GM23338 (cell line): ENCODE measurements around the gene TENT4A. TPM values are rescaled to one million over a fixed set of nuclear protein-coding genes. Genes with fewer than 3 reads are reported as not detected.

ENCODE experiments used
- ATAC-seq: fragments of 200-7000 bp; cut with Tn5 transposase; 3 replicates; pipeline ENCODE4 v1.9.1; 2020
- DNase-seq: peaks from one replicate; pipeline ENCODE4 v3.0.0-alpha.2; 2015; ENCODE audit warnings: low spot score
- H2AFZ ChIP-seq: fragments of 200-600 bp; sonication (generic); 2 replicates; pipeline ENCODE4 v1.8.0; 2016; ENCODE audit warnings: antibody characterized with exemption, mild to moderate bottlenecking, moderate library complexity
- H3F3A ChIP-seq: fragments of 200-600 bp; sonication (generic); replicated peaks from 2 replicates; pipeline ENCODE4 v1.8.0; 2017; ENCODE audit warnings: antibody characterized with exemption, mixed run types, low read depth
- H3K27ac ChIP-seq: fragments of 200-600 bp; sonication (generic); 2 replicates; pipeline ENCODE4 v1.6.1; 2016; ENCODE audit warnings: low read depth
- H3K27me3 ChIP-seq: fragments of 200-600 bp; sonication (generic); 2 replicates; pipeline ENCODE4 v1.8.0; 2016; ENCODE audit warnings: mild to moderate bottlenecking, mixed run types, moderate library complexity; ENCODE audit not compliant: insufficient read depth
- H3K36me3 ChIP-seq: fragments of 200-600 bp; sonication (generic); 2 replicates; pipeline ENCODE4 v1.8.0; 2016; ENCODE audit warnings: mild to moderate bottlenecking; ENCODE audit not compliant: insufficient read depth
- H3K4me1 ChIP-seq: fragments of 200-600 bp; sonication (generic); 2 replicates; pipeline ENCODE4 v1.8.0; 2016; ENCODE audit warnings: mild to moderate bottlenecking, moderate library complexity; ENCODE audit not compliant: insufficient read depth
- H3K4me2 ChIP-seq: fragments of 200-600 bp; sonication (generic); 2 replicates; pipeline ENCODE4 v1.7.1; 2017; ENCODE audit warnings: mixed run types
- H3K4me3 ChIP-seq: fragments of 200-600 bp; sonication (generic); 2 replicates; pipeline ENCODE4 v1.6.1; 2016; ENCODE audit warnings: mixed run types
- H3K79me2 ChIP-seq: fragments of 200-600 bp; sonication (generic); replicated peaks from 2 replicates; pipeline ENCODE4 v1.8.0; 2017; ENCODE audit warnings: mild to moderate bottlenecking; ENCODE audit not compliant: insufficient read depth
- H3K9me2 ChIP-seq: fragments of 200-600 bp; sonication (generic); 2 replicates; pipeline ENCODE4 v1.8.0; 2017; ENCODE audit not compliant: insufficient read depth
- H4K20me1 ChIP-seq: fragments of 200-600 bp; sonication (generic); replicated peaks from 2 replicates; pipeline ENCODE4 v1.8.0; 2017; ENCODE audit warnings: mild to moderate bottlenecking; ENCODE audit not compliant: insufficient read depth
- H3K27ac Mint-ChIP-seq: 2 replicates; pipeline ENCODE4 v1.8.0; 2020; ENCODE audit warnings: inconsistent platforms, mild to moderate bottlenecking, moderate library complexity, mixed read lengths
- H3K27me3 Mint-ChIP-seq: 3 replicates; pipeline ENCODE4 v1.8.0; 2022; ENCODE audit warnings: low read depth, mild to moderate bottlenecking, moderate library complexity, mixed read lengths, inconsistent platforms; ENCODE audit not compliant: insufficient read depth, poor library complexity
- H3K36me3 Mint-ChIP-seq: 3 replicates; pipeline ENCODE4 v1.8.0; 2021; ENCODE audit warnings: low read depth, mild to moderate bottlenecking, inconsistent platforms, moderate library complexity, mixed read lengths
- H3K4me1 Mint-ChIP-seq: 3 replicates; pipeline ENCODE4 v1.8.0; 2020; ENCODE audit warnings: mild to moderate bottlenecking, inconsistent platforms, mixed read lengths
- H3K4me3 Mint-ChIP-seq: 3 replicates; pipeline ENCODE4 v1.8.0; 2021; ENCODE audit warnings: moderate library complexity, mild to moderate bottlenecking, inconsistent platforms, mixed read lengths
- H3K9me3 Mint-ChIP-seq: 3 replicates; pipeline ENCODE4 v1.8.0; 2020; ENCODE audit warnings: moderate library complexity, mild to moderate bottlenecking, inconsistent platforms, mixed read lengths
- CREB1 ChIP-seq: fragments of 250-450 bp; sonication (Bioruptor Pico); IDR thresholded peaks from 2 replicates; pipeline ENCODE4 v1.5.0; 2020; ENCODE audit warnings: low read depth, mild to moderate bottlenecking, moderate library complexity
- CTCF ChIP-seq, 2 experiments: fragments of 200-600 bp in 1 of 2; sonication (generic) in 1 of 2; conservative IDR thresholded peaks; 2 replicates each; pipeline versions ENCODE4 v1.5.1 to v1.6.1; 2016 to 2017; ENCODE audit warnings: antibody characterized with exemption in 2 of 2, low read depth in 2 of 2, mild to moderate bottlenecking in 2 of 2, moderate library complexity in 1 of 2
- EZH2phosphoT487 ChIP-seq: fragments of 200-600 bp; sonication (generic); IDR thresholded peaks from one replicate; pipeline ENCODE4 v1.8.1; 2018; ENCODE audit warnings: antibody characterized with exemption; ENCODE audit not compliant: unreplicated experiment
- JUNB ChIP-seq: IDR thresholded peaks from one replicate; pipeline ENCODE4 v1.6.1; 2016; ENCODE audit warnings: antibody characterized with exemption; ENCODE audit not compliant: unreplicated experiment
- NANOG ChIP-seq: IDR thresholded peaks from 2 replicates; pipeline ENCODE4 v1.6.1; 2016; ENCODE audit warnings: antibody characterized with exemption, borderline replicate concordance
- STAT1 ChIP-seq: IDR thresholded peaks from one replicate; pipeline ENCODE4 v1.6.1; 2016; ENCODE audit warnings: antibody characterized with exemption; ENCODE audit not compliant: unreplicated experiment
- ZNF114 ChIP-seq: fragments of 250-450 bp; sonication (Bioruptor Pico); IDR thresholded peaks from 2 replicates; pipeline ENCODE4 v1.5.0; 2020; ENCODE audit warnings: mild to moderate bottlenecking, moderate library complexity
- polyA plus RNA-seq: library from polyadenylated mRNA; unstranded; fragments of >200 nt; fragmentation: Nextera tagmentation; extraction: Ambion mirVana; gene quantifications from 2 replicates; pipeline ENCODE4 v1.2.1, GENCODE V29; 2016
- total RNA-seq: library from RNA; depleted of rRNA; stranded (reverse); fragments of >200 nt; shearing (Covaris generic); gene quantifications from 2 replicates; pipeline ENCODE4 v1.2.3, GENCODE V29; 2014
- TF ChIP-seq, protein P1 (sequence below): IDR thresholded peaks from 2 replicates; pipeline ENCODE4 v1.6.1; 2016; ENCODE audit warnings: antibody characterized with exemption
- TF ChIP-seq, protein P2 (sequence below): fragments of 250-450 bp; sonication (Bioruptor Pico); IDR thresholded peaks from 2 replicates; pipeline ENCODE4 v1.5.0; 2020; ENCODE audit warnings: mild to moderate bottlenecking, moderate library complexity
- TF ChIP-seq, protein P3 (sequence below): IDR thresholded peaks from one replicate; pipeline ENCODE4 v1.6.1; 2018; ENCODE audit warnings: antibody characterized with exemption; ENCODE audit not compliant: unreplicated experiment

Gene TENT4A
- total and polyA plus RNA-seq, 2 experiments from 2014 or later, result 5.3 to 24.0 TPM

DNA sequence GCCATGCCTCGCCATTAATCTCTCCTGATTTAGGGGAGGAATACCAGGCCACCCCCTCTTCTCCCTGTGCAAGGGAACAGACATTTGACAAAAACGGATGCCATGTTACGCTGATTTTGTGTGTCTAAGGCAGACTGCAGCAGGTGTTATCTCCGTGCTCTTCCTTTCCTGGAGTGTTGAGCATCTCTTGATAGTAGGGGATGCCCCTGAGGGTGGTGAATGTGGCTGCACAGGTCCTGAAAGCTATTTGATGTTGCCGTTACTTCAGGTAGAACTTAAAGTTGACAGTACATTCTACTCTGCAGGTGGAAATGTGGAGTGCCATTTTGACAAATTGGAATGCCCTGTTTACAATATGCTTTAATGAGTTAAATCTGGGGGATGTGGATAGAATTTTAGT lies 21.5 kb downstream of the TENT4A start:
- Histone ChIP-seq H2AFZ (no peak overlapping the region), H4K20me1 (peaks cover 54% of the 10 kb centered on the region), H3K4me1 (peaks cover 3% of the 10 kb centered on the region; the same call in 1 of the 2 replicates), H3K27ac (no peak overlapping the region), H3K36me3 (peaks cover 9% of the 10 kb centered on the region), H3K4me3 (no peak overlapping the region), H3K79me2 (peaks cover 75% of the 10 kb centered on the region), H3K9me2 (no peaks in the 10 kb centered on the region), H3K4me2 (no peak overlapping the region), H3F3A (no peaks in the 10 kb centered on the region), H3K27me3 (no peaks in the 10 kb centered on the region)
- peaks cover 16% of the 10 kb centered on the region; the same call in 2 of the 3 replicates for H3K4me1 Mint-ChIP-seq
- TF ChIP-seq EZH2phosphoT487, result no peak
- no peak for TF ChIP-seq CTCF (conservative IDR thresholded peaks at IDR 0.05; ENCODE audit: low read depth in 2 of 2)
- no peak for TF ChIP-seq JUNB
- TF ChIP-seq ZNF114 (CRISPR knock-in tag), result no peak
- TF ChIP-seq, protein P1, sequence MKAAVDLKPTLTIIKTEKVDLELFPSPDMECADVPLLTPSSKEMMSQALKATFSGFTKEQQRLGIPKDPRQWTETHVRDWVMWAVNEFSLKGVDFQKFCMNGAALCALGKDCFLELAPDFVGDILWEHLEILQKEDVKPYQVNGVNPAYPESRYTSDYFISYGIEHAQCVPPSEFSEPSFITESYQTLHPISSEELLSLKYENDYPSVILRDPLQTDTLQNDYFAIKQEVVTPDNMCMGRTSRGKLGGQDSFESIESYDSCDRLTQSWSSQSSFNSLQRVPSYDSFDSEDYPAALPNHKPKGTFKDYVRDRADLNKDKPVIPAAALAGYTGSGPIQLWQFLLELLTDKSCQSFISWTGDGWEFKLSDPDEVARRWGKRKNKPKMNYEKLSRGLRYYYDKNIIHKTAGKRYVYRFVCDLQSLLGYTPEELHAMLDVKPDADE, result no peak
- no peak for TF ChIP-seq CREB1 (CRISPR knock-in tag)
- TF ChIP-seq STAT1, result no peak
- TF ChIP-seq, protein P2, sequence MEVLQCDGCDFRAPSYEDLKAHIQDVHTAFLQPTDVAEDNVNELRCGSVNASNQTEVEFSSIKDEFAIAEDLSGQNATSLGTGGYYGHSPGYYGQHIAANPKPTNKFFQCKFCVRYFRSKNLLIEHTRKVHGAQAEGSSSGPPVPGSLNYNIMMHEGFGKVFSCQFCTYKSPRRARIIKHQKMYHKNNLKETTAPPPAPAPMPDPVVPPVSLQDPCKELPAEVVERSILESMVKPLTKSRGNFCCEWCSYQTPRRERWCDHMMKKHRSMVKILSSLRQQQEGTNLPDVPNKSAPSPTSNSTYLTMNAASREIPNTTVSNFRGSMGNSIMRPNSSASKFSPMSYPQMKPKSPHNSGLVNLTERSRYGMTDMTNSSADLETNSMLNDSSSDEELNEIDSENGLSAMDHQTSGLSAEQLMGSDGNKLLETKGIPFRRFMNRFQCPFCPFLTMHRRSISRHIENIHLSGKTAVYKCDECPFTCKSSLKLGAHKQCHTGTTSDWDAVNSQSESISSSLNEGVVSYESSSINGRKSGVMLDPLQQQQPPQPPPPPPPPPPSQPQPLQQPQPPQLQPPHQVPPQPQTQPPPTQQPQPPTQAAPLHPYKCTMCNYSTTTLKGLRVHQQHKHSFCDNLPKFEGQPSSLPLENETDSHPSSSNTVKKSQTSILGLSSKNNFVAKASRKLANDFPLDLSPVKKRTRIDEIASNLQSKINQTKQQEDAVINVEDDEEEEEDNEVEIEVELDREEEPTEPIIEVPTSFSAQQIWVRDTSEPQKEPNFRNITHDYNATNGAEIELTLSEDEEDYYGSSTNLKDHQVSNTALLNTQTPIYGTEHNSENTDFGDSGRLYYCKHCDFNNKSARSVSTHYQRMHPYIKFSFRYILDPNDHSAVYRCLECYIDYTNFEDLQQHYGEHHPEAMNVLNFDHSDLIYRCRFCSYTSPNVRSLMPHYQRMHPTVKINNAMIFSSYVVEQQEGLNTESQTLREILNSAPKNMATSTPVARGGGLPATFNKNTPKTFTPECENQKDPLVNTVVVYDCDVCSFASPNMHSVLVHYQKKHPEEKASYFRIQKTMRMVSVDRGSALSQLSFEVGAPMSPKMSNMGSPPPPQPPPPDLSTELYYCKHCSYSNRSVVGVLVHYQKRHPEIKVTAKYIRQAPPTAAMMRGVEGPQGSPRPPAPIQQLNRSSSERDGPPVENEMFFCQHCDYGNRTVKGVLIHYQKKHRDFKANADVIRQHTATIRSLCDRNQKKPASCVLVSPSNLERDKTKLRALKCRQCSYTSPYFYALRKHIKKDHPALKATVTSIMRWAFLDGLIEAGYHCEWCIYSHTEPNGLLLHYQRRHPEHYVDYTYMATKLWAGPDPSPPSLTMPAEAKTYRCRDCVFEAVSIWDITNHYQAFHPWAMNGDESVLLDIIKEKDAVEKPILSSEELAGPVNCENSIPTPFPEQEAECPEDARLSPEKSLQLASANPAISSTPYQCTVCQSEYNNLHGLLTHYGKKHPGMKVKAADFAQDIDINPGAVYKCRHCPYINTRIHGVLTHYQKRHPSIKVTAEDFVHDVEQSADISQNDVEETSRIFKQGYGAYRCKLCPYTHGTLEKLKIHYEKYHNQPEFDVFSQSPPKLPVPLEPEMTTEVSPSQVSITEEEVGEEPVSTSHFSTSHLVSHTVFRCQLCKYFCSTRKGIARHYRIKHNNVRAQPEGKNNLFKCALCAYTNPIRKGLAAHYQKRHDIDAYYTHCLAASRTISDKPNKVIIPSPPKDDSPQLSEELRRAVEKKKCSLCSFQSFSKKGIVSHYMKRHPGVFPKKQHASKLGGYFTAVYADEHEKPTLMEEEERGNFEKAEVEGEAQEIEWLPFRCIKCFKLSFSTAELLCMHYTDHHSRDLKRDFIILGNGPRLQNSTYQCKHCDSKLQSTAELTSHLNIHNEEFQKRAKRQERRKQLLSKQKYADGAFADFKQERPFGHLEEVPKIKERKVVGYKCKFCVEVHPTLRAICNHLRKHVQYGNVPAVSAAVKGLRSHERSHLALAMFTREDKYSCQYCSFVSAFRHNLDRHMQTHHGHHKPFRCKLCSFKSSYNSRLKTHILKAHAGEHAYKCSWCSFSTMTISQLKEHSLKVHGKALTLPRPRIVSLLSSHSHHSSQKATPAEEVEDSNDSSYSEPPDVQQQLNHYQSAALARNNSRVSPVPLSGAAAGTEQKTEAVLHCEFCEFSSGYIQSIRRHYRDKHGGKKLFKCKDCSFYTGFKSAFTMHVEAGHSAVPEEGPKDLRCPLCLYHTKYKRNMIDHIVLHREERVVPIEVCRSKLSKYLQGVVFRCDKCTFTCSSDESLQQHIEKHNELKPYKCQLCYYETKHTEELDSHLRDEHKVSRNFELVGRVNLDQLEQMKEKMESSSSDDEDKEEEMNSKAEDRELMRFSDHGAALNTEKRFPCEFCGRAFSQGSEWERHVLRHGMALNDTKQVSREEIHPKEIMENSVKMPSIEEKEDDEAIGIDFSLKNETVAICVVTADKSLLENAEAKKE, result no peak
- TF ChIP-seq, protein P3, sequence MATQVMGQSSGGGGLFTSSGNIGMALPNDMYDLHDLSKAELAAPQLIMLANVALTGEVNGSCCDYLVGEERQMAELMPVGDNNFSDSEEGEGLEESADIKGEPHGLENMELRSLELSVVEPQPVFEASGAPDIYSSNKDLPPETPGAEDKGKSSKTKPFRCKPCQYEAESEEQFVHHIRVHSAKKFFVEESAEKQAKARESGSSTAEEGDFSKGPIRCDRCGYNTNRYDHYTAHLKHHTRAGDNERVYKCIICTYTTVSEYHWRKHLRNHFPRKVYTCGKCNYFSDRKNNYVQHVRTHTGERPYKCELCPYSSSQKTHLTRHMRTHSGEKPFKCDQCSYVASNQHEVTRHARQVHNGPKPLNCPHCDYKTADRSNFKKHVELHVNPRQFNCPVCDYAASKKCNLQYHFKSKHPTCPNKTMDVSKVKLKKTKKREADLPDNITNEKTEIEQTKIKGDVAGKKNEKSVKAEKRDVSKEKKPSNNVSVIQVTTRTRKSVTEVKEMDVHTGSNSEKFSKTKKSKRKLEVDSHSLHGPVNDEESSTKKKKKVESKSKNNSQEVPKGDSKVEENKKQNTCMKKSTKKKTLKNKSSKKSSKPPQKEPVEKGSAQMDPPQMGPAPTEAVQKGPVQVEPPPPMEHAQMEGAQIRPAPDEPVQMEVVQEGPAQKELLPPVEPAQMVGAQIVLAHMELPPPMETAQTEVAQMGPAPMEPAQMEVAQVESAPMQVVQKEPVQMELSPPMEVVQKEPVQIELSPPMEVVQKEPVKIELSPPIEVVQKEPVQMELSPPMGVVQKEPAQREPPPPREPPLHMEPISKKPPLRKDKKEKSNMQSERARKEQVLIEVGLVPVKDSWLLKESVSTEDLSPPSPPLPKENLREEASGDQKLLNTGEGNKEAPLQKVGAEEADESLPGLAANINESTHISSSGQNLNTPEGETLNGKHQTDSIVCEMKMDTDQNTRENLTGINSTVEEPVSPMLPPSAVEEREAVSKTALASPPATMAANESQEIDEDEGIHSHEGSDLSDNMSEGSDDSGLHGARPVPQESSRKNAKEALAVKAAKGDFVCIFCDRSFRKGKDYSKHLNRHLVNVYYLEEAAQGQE, result no peak
- no peak for TF ChIP-seq NANOG
- ATAC-seq, result no peak
- no peak for DNase-seq
- no peaks in the 10 kb centered on the region for H3K9me3 Mint-ChIP-seq
- peaks cover 19% of the 10 kb centered on the region for H3K36me3 Mint-ChIP-seq
- H3K27me3 Mint-ChIP-seq, result peaks cover 5% of the 10 kb centered on the region
- H3K4me3 Mint-ChIP-seq, result no peak overlapping the region
- H3K27ac Mint-ChIP-seq, result no peak overlapping the region; the same call in 1 of the 2 replicates
